ENCODE measurements around the gene KIF25. TPM values are rescaled to one million over a fixed set of nuclear protein-coding genes. Genes with fewer than 3 reads are reported as not detected.

Gene KIF25
- total RNA-seq, 2 donors from 2014 or later, result 0.28 to 0.82 TPM

- Histone ChIP-seq H3K27ac (no peak overlapping the region), H3K36me3 (no peaks in the 10 kb centered on the region), H3K27me3 (replicated peaks; ENCODE audit: insufficient read depth) (no peaks in the 10 kb centered on the region), H3K9me3 (no peaks in the 10 kb centered on the region), H3K4me1 (replicated peaks) (no peaks in the 10 kb centered on the region), H3K4me3 (no peak overlapping the region)
- intact Hi-C loops (cut with DNase I), result no loop called here
- DNase-seq (ENCODE audit: low spot score), result no peak
- 83% methylated on average over 19 of the region's 19 CpGs for WGBS
- TF ChIP-seq CTCF (IDR thresholded peaks at IDR 0.05) (no peak), POLR2AphosphoS5 (IDR thresholded peaks at IDR 0.05) (no peak), POLR2A (IDR thresholded peaks at IDR 0.05) (no peak)
These were observed 87.1 kb downstream of the KIF25 start for GRCh38 chr6:168084465-168085160.

- Histone ChIP-seq H3K36me3 (no peaks in the 10 kb centered on the region), H3K4me1 (replicated peaks) (no peaks in the 10 kb centered on the region), H3K4me3 (no peak overlapping the region), H3K27me3 (replicated peaks; ENCODE audit: insufficient read depth) (no peaks in the 10 kb centered on the region), H3K27ac (no peak overlapping the region), H3K9me3 (no peaks in the 10 kb centered on the region)
- WGBS, result 90% methylated on average over 10 of the region's 10 CpGs
- DNase-seq (ENCODE audit: low spot score), result no peak
- intact Hi-C loops (cut with DNase I), result no loop called here
- no peak for TF ChIP-seq CTCF (IDR thresholded peaks at IDR 0.05)
- TF ChIP-seq POLR2A (IDR thresholded peaks at IDR 0.05), result no peak
These were observed 88.6 kb downstream of the KIF25 start for GRCh38 chr6:168086066-168086465.

- intact Hi-C loops (cut with DNase I), result no loop called here
- Histone ChIP-seq H3K36me3 (no peaks in the 10 kb centered on the region), H3K4me3 (no peak overlapping the region), H3K9me3 (no peaks in the 10 kb centered on the region), H3K4me1 (replicated peaks) (no peaks in the 10 kb centered on the region), H3K27ac (no peak overlapping the region), H3K27me3 (replicated peaks; ENCODE audit: insufficient read depth) (no peaks in the 10 kb centered on the region)
- 97% methylated on average over 10 of the region's 10 CpGs for WGBS
- no peak for TF ChIP-seq POLR2A (IDR thresholded peaks at IDR 0.05)
- TF ChIP-seq CTCF (IDR thresholded peaks at IDR 0.05), result no peak
- TF ChIP-seq POLR2AphosphoS5 (IDR thresholded peaks at IDR 0.05), result no peak
- no peak for DNase-seq (ENCODE audit: low spot score)
These were observed 89.1 kb downstream of the KIF25 start for GRCh38 chr6:168086616-168087015.

GRCh38 chr6:168087436-168088160 lies 90.1 kb downstream of the KIF25 start:
- Histone ChIP-seq H3K36me3 (no peaks in the 10 kb centered on the region), H3K4me1 (replicated peaks) (no peaks in the 10 kb centered on the region), H3K27ac (no peak overlapping the region), H3K9me3 (no peaks in the 10 kb centered on the region), H3K27me3 (replicated peaks; ENCODE audit: insufficient read depth) (no peaks in the 10 kb centered on the region), H3K4me3 (no peak overlapping the region)
- WGBS, result 84% methylated on average over 25 of the region's 25 CpGs
- DNase-seq (ENCODE audit: low spot score), result no peak
- TF ChIP-seq CTCF (IDR thresholded peaks at IDR 0.05), result no peak
- no peak for TF ChIP-seq POLR2AphosphoS5 (IDR thresholded peaks at IDR 0.05)
- TF ChIP-seq POLR2A (IDR thresholded peaks at IDR 0.05), result no peak
- intact Hi-C loops (cut with DNase I), result no loop called here
